ENCODE results near the gene SPTLC3. TPM values are rescaled to one million over a fixed set of nuclear protein-coding genes. Genes with fewer than 3 reads are reported as not detected.

Gene SPTLC3
- total RNA-seq, 1 experiment from 2014 or later, result 10.7 TPM

GRCh38 chr20:13028673-13029072 is 19.9 kb downstream of the SPTLC3 start:
- H3K27me3 ChIP-seq (ENCODE audit: insufficient read depth, low read depth), result no peaks in the 10 kb centered on the region
- H3K27ac ChIP-seq, result no peak overlapping the region
- H4K20me1 ChIP-seq (ENCODE audit: insufficient read depth), result no peaks in the 10 kb centered on the region
- peaks cover 30% of the 10 kb centered on the region for H3K4me1 ChIP-seq (replicated peaks; ENCODE audit: insufficient read depth)
- ChIA-PET POLR2A (ENCODE audit: unreplicated experiment) (interaction anchor here (0.6 to 0.7 kb wide), 2 partner anchors 20 to 402 kb away, joined by 5 read pairs; no protein-coding TSS in a partner anchor), CTCF (no interaction called here)
- no peaks in the 10 kb centered on the region for H3K36me3 ChIP-seq (ENCODE audit: low read depth)
- H3K9me3 ChIP-seq (ENCODE audit: insufficient read depth, low read depth), result peaks cover 11% of the 10 kb centered on the region
- H3K4me3 ChIP-seq, result no peak overlapping the region
- peaks cover 23% of the 10 kb centered on the region for H3F3A ChIP-seq (ENCODE audit: insufficient read depth, low read depth)
- no TSS peak for BruUV-seq (replicated peaks)
- TF ChIP-seq EZH2 (IDR thresholded peaks at IDR 0.05; ENCODE audit: low read depth) (no peak), CTCF (conservative IDR thresholded peaks at IDR 0.05) (no peak)
- no peak overlapping the region for H2AFZ ChIP-seq
- H3K4me2 ChIP-seq, result no peak overlapping the region
- DNase-seq, result no peak
- H3K9me2 ChIP-seq (ENCODE audit: insufficient read depth), result no peaks in the 10 kb centered on the region; the same call in 1 of the 2 replicates
- no peaks in the 10 kb centered on the region for H3K79me2 ChIP-seq (ENCODE audit: low read depth)
- intact Hi-C loops (cut with micrococcal nuclease; ENCODE audit: unreplicated experiment), result no loop called here

- peak overlapping the region; percentile 70 for H3K4me2 ChIP-seq
- peaks cover 11% of the 10 kb centered on the region for H3K9me3 ChIP-seq (ENCODE audit: insufficient read depth, low read depth)
- H4K20me1 ChIP-seq (ENCODE audit: insufficient read depth), result no peaks in the 10 kb centered on the region
- H3K9me2 ChIP-seq (ENCODE audit: insufficient read depth), result no peaks in the 10 kb centered on the region; the same call in 1 of the 2 replicates
- H3K27ac ChIP-seq, result peak overlapping the region; percentile 73
- H3K4me3 ChIP-seq, result peak overlapping the region; percentile 29; the same call in 1 of the 2 replicates
- POLR2A ChIA-PET (ENCODE audit: unreplicated experiment), result interaction anchor here (0.6 to 0.7 kb wide), 3 partner anchors 53 to 653 kb away, joined by 3 to 4 read pairs (median 4); no protein-coding TSS in a partner anchor
- BruUV-seq (replicated peaks), result TSS peak; percentile 94
- CTCF ChIA-PET, result interaction anchor here (0.6 kb wide), 1 partner anchor 60 kb away, joined by 3 read pairs; no protein-coding TSS in a partner anchor
- no peaks in the 10 kb centered on the region for H3K27me3 ChIP-seq (ENCODE audit: insufficient read depth, low read depth)
- H3F3A ChIP-seq (ENCODE audit: insufficient read depth, low read depth), result peaks cover 23% of the 10 kb centered on the region
- H3K36me3 ChIP-seq (ENCODE audit: low read depth), result no peaks in the 10 kb centered on the region
- intact Hi-C loops (cut with micrococcal nuclease; ENCODE audit: unreplicated experiment), result loop anchor here (1.0 to 2.0 kb wide), 4 partner anchors 21 to 69 kb away; no protein-coding TSS in a partner anchor
- no peaks in the 10 kb centered on the region for H3K79me2 ChIP-seq (ENCODE audit: low read depth)
- H2AFZ ChIP-seq, result peak overlapping the region; percentile 62; the same call in 1 of the 2 replicates
- no peak for TF ChIP-seq CTCF (conservative IDR thresholded peaks at IDR 0.05)
- no peak for TF ChIP-seq EZH2 (IDR thresholded peaks at IDR 0.05; ENCODE audit: low read depth)
- DNase-seq, result peak; percentile 86 to 95
- peaks cover 30% of the 10 kb centered on the region for H3K4me1 ChIP-seq (replicated peaks; ENCODE audit: insufficient read depth)
Observed at GRCh38 chr20:13029687-13030375, 21.1 kb downstream of the SPTLC3 start.

- intact Hi-C loops (cut with micrococcal nuclease; ENCODE audit: unreplicated experiment), result loop anchor here (2.0 kb wide), 1 partner anchor 47 kb away; no protein-coding TSS in a partner anchor
- Histone ChIP-seq H3K4me1 (replicated peaks; ENCODE audit: insufficient read depth) (peaks cover 30% of the 10 kb centered on the region), H3K9me2 (ENCODE audit: insufficient read depth) (no peaks in the 10 kb centered on the region), H3K4me2 (no peak overlapping the region), H3K79me2 (ENCODE audit: low read depth) (no peaks in the 10 kb centered on the region), H2AFZ (no peak overlapping the region), H3K4me3 (no peak overlapping the region), H3K27ac (no peak overlapping the region), H4K20me1 (ENCODE audit: insufficient read depth) (no peaks in the 10 kb centered on the region), H3F3A (ENCODE audit: insufficient read depth, low read depth) (peaks cover 23% of the 10 kb centered on the region), H3K27me3 (ENCODE audit: insufficient read depth, low read depth) (no peaks in the 10 kb centered on the region), H3K9me3 (ENCODE audit: insufficient read depth, low read depth) (peaks cover 11% of the 10 kb centered on the region), H3K36me3 (ENCODE audit: low read depth) (no peaks in the 10 kb centered on the region)
- ChIA-PET CTCF (no interaction called here), POLR2A (ENCODE audit: unreplicated experiment) (interaction anchor here (0.7 kb wide), 1 partner anchor 1920 kb away, joined by 3 read pairs; no protein-coding TSS in a partner anchor)
- no peak for TF ChIP-seq EZH2 (IDR thresholded peaks at IDR 0.05; ENCODE audit: low read depth)
- no peak for TF ChIP-seq CTCF (conservative IDR thresholded peaks at IDR 0.05)
- no TSS peak for BruUV-seq (replicated peaks)
- no peak for DNase-seq
Observed at GRCh38 chr20:13031751-13032150, 23.0 kb downstream of the SPTLC3 start.
